KMS-11 (cell line): ENCODE data around the gene INPP5A.

Experiments
- H2AFZ ChIP-seq: fragments of 200-600 bp; sonication (generic); 2 replicates; pipeline ENCODE4 v1.6.1; 2016; ENCODE audit warnings: antibody characterized with exemption, mixed run types, low read depth
- H3K27ac ChIP-seq: fragments of 200-600 bp; sonication (generic); 2 replicates; pipeline ENCODE4 v1.6.1; 2016; ENCODE audit warnings: mild to moderate bottlenecking, mixed run types
- H3K27me3 ChIP-seq: fragments of 200-600 bp; sonication (generic); 2 replicates; pipeline ENCODE4 v1.6.1; 2017; ENCODE audit warnings: mild to moderate bottlenecking, low read depth, mixed run types, moderate library complexity; ENCODE audit not compliant: insufficient read depth
- H3K36me3 ChIP-seq: fragments of 200-600 bp; sonication (generic); 2 replicates; pipeline ENCODE4 v1.6.1; 2017; ENCODE audit warnings: mild to moderate bottlenecking, mixed run types; ENCODE audit not compliant: insufficient read depth
- H3K4me1 ChIP-seq: fragments of 200-600 bp; sonication (generic); 2 replicates; pipeline ENCODE4 v1.6.1; 2016; ENCODE audit warnings: mild to moderate bottlenecking, low read depth, mixed run types; ENCODE audit not compliant: poor library complexity, severe bottlenecking
- H3K4me2 ChIP-seq: fragments of 200-600 bp; sonication (generic); 2 replicates; pipeline ENCODE4 v1.7.0; 2016; ENCODE audit warnings: mild to moderate bottlenecking, mixed run types
- H3K4me3 ChIP-seq: fragments of 200-600 bp; sonication (generic); IDR thresholded peaks from 2 replicates; pipeline ENCODE4 v1.6.1; 2017; ENCODE audit warnings: low read depth, low read length, mixed read lengths; ENCODE audit not compliant: insufficient read depth
- H3K79me2 ChIP-seq: fragments of 200-600 bp; sonication (generic); 2 replicates; pipeline ENCODE4 v1.6.1; 2016; ENCODE audit warnings: low read depth, mixed run types; ENCODE audit not compliant: insufficient read depth
- H3K9ac ChIP-seq: fragments of 200-600 bp; sonication (generic); 2 replicates; pipeline ENCODE4 v1.6.1; 2016; ENCODE audit warnings: mild to moderate bottlenecking, mixed run types
- H4K20me1 ChIP-seq: fragments of 200-600 bp; sonication (generic); 2 replicates; pipeline ENCODE4 v1.6.1; 2016; ENCODE audit warnings: mild to moderate bottlenecking, mixed run types; ENCODE audit not compliant: insufficient read depth
- TF ChIP-seq, protein P1 (sequence below): fragments of 200-600 bp; sonication (generic); conservative IDR thresholded peaks from 2 replicates; pipeline ENCODE4 v1.6.1; 2017; ENCODE audit warnings: low read depth, mild to moderate bottlenecking, antibody characterized with exemption, low read length, moderate library complexity, mixed read lengths

INPP5A gene

DNA sequence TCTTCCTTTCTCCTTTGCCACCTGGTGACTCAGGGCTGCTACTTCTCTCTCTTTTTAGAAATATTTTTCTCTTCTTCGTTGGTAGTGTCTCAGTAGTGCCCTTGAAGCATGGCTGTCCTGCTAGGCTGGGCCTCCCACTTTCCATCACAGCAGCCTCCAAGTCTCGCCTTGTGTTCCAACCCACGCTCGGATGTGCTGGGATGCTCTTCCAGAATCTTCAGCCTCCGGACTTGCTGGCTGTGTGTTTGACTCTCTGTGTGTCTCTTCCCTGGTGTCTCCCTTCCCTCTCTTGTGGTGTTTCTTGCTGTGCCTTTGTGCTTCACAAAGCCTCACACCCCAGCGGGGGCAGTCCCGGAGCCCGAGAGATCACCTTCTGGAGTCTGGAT, 100.5 kb downstream of the INPP5A start:
- no peak overlapping the region for H3K4me2 ChIP-seq
- H3K36me3 ChIP-seq, result no peaks in the 10 kb centered on the region
- no peaks in the 10 kb centered on the region for H3K79me2 ChIP-seq
- H2AFZ ChIP-seq, result no peak overlapping the region
- TF ChIP-seq, protein P1, sequence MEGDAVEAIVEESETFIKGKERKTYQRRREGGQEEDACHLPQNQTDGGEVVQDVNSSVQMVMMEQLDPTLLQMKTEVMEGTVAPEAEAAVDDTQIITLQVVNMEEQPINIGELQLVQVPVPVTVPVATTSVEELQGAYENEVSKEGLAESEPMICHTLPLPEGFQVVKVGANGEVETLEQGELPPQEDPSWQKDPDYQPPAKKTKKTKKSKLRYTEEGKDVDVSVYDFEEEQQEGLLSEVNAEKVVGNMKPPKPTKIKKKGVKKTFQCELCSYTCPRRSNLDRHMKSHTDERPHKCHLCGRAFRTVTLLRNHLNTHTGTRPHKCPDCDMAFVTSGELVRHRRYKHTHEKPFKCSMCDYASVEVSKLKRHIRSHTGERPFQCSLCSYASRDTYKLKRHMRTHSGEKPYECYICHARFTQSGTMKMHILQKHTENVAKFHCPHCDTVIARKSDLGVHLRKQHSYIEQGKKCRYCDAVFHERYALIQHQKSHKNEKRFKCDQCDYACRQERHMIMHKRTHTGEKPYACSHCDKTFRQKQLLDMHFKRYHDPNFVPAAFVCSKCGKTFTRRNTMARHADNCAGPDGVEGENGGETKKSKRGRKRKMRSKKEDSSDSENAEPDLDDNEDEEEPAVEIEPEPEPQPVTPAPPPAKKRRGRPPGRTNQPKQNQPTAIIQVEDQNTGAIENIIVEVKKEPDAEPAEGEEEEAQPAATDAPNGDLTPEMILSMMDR, result no peak
- no peaks in the 10 kb centered on the region for H3K27me3 ChIP-seq
- no peak overlapping the region for H3K9ac ChIP-seq
- peaks cover 5% of the 10 kb centered on the region for H3K4me1 ChIP-seq
- no peak overlapping the region for H3K27ac ChIP-seq
- no peaks in the 10 kb centered on the region for H4K20me1 ChIP-seq
- H3K4me3 ChIP-seq, result no peak overlapping the region

DNA sequence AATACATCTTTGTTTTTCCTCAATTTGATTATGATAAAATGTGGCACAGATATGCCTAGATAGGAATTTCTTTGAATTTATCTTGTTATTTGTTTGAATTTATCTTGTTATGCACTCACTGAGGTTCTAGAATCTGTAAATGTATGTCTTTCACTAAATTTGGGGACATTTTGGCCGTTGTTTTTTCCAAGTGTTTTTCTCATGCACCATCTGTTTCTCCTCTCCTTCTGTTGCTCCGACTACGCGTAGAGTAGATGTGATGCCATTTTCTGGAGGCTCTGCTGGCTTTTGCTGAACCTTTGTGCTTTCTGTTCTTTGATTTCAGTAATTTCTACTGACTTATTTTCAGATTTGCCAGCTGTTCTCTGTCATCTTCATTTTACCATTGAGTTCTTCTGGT, 101.9 kb downstream of the INPP5A start:
- Histone ChIP-seq H2AFZ (no peak overlapping the region), H3K4me3 (no peak overlapping the region), H3K79me2 (no peaks in the 10 kb centered on the region), H3K4me1 (peaks cover 5% of the 10 kb centered on the region), H3K9ac (no peak overlapping the region), H3K4me2 (no peak overlapping the region), H4K20me1 (no peaks in the 10 kb centered on the region), H3K36me3 (no peaks in the 10 kb centered on the region), H3K27ac (no peak overlapping the region), H3K27me3 (no peaks in the 10 kb centered on the region)
- TF ChIP-seq, protein P1, result no peak

DNA sequence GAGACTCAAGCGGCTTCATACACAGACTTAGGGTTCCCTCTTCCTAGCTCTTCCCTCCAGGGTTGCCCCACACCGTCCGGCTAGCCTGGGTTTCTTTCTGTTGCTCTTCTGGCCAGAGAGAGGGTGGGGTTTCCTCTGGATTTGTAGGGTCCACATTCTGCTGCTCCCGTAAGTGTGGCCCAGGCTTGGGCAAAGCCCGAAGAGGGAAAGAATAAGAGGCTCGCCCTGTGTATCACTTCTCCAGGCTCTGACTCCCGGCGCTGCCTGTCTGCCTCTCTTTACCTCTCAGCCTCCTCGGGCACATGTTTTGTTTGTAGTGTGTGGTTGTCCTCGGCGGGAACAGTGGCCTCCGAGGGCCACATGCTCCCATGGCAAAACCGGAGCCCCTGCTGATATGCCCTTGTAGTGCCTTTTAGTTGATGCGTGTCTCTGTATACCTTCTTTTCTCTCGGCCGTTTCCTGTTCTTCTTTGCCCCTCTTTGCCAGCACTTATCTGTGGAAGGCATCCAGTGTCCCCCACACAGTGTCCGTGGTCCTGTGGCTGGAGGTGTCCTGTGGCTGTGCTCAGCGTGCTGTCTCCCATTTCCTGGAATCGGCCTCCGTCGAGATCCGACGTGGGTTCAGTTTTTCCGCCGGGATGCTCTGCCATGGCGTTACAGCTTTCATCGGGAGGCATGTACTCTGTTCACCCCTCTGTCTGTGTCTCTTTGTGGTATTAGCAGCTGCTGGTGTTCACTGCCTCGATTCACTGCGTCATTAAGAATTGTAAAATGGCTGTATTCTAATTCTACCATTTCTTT, 102.9 kb downstream of the INPP5A start:
- H4K20me1 ChIP-seq, result no peaks in the 10 kb centered on the region
- TF ChIP-seq, protein P1, result no peak
- no peak overlapping the region for H3K4me3 ChIP-seq
- no peak overlapping the region for H3K9ac ChIP-seq
- H3K36me3 ChIP-seq, result no peaks in the 10 kb centered on the region
- H3K79me2 ChIP-seq, result no peaks in the 10 kb centered on the region
- H3K4me2 ChIP-seq, result no peak overlapping the region
- no peak overlapping the region for H3K27ac ChIP-seq
- H3K27me3 ChIP-seq, result no peaks in the 10 kb centered on the region
- no peak overlapping the region for H2AFZ ChIP-seq
- peaks cover 5% of the 10 kb centered on the region for H3K4me1 ChIP-seq

DNA sequence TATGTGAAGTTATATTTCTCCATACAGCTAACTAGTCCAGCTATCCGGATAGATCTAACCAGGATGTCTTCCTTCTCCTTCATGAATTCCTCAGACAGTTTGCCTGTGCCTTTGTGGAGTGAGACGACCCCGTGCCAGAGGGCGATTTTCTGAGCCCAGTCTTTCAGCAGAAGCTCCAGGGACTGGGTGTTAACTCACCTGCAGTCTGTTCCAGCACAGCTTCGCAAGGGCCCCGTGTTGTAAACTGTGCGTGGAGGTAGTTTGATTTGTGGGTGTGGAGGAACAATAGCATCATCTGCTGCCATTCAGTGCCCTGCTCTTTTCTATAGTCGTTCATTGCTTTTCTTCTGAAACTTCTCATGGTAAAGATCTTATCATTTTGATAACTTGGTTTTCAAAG, 103.8 kb downstream of the INPP5A start:
- no peaks in the 10 kb centered on the region for H3K36me3 ChIP-seq
- TF ChIP-seq, protein P1, result no peak

More for the DNA sequence above, 103.8 kb downstream of the INPP5A start:
- Histone ChIP-seq H3K79me2 (no peaks in the 10 kb centered on the region), H4K20me1 (no peaks in the 10 kb centered on the region), H3K9ac (no peak overlapping the region), H3K4me3 (no peak overlapping the region), H3K27me3 (no peaks in the 10 kb centered on the region), H3K27ac (no peak overlapping the region), H2AFZ (no peak overlapping the region), H3K4me2 (no peak overlapping the region), H3K4me1 (peaks cover 5% of the 10 kb centered on the region)
